Hepatic stellate cell (primary cell): ENCODE results near the gene COL4A4.
A peak's percentile ranks its signal among the peaks of the same experiment; 100 is the strongest.

Experiments
- DNase-seq: peaks from one replicate; pipeline ENCODE4 v3.0.0; 2011; ENCODE audit warnings: low spot score

COL4A4 gene

GRCh38 chr2:227030789-227031188 is 133.2 kb downstream of the COL4A4 start:
- DNase-seq, result no peak

DNA sequence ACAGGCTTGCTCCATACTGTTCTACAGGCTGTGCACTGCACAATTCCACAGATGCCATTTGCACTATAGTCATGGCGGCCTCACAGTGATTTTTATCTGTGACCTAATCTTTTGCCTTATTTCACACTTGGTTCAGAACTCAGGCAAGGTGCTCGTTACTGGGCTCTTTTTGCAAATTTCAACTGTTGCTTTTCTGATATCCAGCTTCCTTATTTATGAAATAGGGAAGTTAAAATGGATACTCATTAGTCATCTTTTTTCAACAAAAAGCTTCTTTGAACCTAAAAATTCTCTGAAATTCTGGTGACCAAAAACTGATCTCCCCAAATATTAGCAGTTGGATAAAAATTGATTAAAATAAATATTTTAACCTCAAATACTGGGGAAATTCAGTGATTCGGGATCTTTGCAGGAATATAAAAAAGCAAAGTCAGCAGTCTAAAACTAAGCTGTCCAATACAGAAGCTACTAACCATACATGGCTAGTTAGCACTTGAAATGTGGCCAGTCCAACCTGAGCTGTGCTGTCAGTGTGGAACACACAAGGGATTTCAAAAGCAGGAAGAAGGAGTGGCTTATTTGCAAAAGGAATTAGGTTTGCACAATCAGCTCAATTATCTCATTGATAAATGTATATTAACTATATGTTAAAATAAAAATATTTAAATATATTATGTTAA is 134.4 kb downstream of the COL4A4 start:
- DNase-seq, result no peak

DNA sequence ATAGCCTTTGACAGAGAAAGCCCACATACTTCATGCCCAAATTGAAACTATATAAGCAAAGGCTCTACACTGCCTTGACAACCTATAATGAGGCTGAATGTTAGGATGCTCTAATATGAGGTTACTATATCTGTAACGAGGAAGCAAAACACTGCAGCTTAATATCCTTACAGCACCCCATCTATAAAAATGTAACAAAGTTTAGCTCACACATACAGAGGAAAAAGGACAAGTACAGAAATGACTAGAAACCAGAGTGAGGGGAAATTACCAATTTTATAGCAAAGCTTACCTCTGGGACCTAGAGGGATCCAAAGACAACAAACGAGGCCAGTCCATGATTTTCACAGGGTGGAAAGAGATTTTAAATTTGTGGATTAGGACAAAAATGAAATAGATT is 138.5 kb downstream of the COL4A4 start:
- DNase-seq, result no peak

GRCh38 chr2:227022608-227023007 is 141.4 kb downstream of the COL4A4 start:
- no peak for DNase-seq

- DNase-seq, result no peak
These were observed 143.6 kb downstream of the COL4A4 start for GRCh38 chr2:227020416-227020815.

- no peak for DNase-seq
These were observed 147.1 kb downstream of the COL4A4 start for GRCh38 chr2:227016894-227017293.

DNA sequence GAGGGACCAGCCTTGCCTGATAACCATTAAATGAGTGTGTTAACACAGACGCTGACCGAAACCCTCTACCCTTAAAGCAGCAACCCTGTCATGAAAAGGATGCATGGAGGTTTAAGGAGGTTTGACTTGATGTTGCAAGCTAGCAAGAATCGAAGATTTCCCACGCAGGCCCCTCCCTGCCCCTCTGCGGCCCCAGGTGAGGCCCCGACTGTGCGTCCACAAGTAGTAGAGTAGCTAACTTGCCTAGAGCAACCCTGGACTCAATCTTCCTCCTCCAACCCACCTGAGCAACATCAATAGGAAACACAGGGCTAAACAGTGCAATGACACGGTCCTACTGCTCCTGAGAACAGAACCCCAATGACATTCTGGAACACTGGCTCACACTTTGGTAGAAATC is 150.1 kb downstream of the COL4A4 start:
- no peak for DNase-seq

GRCh38 chr2:227013330-227013729 is 150.7 kb downstream of the COL4A4 start:
- no peak for DNase-seq

- DNase-seq, result no peak
These were observed 153.6 kb downstream of the COL4A4 start for GRCh38 chr2:227010433-227010832.

DNA sequence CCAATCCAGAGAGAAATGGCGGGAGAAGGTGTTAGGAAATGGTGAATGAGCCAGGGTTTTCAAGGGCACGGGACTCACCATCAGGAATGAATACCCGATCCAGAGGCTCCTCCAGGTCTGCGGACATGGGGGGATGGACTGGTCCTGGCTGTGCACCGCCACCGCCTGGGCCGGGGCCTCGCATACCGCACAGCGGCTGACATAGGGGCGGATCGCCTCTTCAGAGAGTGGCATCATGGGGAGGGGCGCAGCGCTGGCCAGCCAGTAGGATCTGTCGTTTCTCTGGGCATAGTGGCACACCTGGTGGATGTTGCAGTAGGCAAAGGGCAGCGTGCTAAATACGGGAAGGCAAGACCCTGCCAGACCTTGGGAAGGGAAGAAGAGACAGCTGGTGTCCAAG is 156.1 kb downstream of the COL4A4 start:
- DNase-seq, result no peak

GRCh38 chr2:227007148-227007547 is 156.9 kb downstream of the COL4A4 start:
- DNase-seq, result no peak

DNA sequence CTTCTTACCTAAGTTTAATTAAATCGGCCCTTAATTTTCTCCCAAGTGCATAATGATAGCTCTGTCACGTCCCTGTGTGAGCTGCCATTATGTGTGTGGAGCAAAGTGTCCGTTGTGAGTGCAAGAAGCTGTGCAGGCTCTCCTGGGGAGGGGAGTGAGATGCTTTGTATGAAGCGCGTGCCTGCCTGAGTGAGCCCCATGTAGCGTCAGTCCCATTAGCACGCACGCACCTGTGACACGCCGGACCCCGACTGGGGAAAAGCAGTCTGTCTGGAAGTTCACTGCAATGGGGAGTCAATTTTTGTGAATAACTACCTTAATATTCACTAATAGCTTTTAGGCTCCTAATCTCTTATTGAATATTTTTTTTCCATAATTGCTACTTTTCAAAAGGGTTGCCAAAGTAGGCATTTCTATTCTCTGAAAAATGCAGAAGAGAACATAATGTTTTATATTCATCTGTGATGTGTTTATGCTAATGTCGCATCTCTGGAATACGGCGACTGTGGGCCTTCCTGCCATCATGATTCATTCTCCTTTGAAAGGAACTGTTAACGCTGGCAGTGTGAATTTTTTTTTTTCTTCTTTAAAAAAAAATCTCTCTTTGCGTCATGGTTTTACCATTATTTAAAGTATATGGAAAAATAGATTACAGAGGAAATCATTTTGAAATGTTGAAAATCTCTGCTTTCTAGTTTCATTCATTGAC is 157.7 kb downstream of the COL4A4 start:
- DNase-seq, result no peak

DNA sequence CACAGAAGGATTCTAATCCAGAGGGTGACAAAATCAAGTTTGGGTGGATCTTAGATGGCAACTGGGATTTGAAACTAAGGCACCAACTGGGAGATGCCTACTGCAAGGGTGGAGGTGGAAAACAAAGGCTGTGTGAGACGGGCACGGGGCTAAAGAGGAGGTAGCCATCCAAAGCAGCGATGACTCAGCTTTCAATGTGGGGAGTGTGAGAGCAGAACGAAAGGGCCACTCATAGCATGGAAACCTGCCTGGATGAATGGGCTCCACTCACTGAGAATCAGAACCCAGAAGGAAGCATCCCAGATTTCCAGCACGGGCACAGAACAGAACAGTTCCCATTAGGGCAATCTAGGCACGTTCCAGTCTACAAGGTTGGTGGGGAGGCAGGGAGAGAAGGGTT is 159.5 kb downstream of the COL4A4 start:
- DNase-seq, result no peak

- no peak for DNase-seq
These were observed 163.9 kb downstream of the COL4A4 start for GRCh38 chr2:227000123-227000522.

DNA sequence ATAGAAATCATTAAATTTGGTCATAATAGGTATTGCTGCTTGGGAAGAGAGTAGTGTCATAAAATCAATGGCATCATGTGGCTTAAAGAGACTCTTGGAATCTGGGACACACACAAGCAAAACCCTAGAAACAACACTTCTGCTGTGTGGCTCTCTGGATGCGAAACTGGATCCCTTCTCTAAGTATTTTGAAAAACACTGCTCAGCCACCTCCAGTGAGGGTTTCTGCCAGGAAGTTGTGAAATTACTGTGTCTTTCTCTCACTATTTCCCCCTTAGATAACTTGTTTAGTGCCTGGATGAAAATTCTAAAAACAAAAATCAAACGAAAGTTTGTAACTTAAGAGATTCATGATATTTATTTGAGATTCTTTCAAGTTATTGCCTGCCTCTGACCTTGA is 164.3 kb downstream of the COL4A4 start:
- DNase-seq, result no peak

- peak; percentile 70 for DNase-seq
These were observed 168.4 kb downstream of the COL4A4 start for GRCh38 chr2:226995625-226996041.

DNA sequence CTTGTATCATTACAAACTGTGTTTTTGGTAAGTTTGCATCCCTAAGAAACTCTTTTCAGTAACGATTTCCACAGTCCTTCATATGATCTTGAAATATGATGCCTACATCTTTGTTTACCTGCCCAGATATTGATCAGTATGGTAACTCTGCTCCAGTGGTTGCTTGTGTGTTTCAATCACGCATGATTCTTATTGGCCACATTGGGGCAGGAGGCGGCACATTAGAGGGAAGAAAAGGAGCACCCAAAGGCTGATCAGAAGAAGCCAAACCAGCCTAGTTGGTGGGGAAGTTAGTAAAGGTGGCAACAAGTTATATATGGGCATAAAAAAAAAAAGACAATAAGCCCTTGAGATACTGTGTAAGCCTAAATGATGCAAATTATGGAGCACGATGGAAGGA is 169.2 kb downstream of the COL4A4 start:
- no peak for DNase-seq

GRCh38 chr2:226993171-226993570 is 170.8 kb downstream of the COL4A4 start:
- no peak for DNase-seq

- DNase-seq, result no peak
These were observed 172.3 kb downstream of the COL4A4 start for GRCh38 chr2:226991663-226992062.

DNA sequence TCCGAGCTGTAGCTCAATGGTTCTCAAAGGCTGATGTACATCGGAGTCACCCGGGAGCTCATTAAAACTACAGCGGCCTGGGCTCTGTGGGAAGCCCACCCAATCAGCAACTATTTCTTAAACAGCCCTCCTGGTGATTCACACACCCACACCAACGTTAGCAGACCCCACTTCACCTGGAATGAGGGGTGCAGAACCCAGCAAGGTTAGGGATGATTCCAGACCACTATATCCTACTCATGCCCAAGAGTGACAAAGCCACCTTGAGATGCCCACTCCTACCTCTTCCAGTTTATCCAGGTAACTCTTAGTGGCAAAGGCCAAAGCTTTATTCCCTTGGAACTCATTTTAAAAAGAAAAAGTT is 178.4 kb downstream of the COL4A4 start:
- no peak for DNase-seq

DNA sequence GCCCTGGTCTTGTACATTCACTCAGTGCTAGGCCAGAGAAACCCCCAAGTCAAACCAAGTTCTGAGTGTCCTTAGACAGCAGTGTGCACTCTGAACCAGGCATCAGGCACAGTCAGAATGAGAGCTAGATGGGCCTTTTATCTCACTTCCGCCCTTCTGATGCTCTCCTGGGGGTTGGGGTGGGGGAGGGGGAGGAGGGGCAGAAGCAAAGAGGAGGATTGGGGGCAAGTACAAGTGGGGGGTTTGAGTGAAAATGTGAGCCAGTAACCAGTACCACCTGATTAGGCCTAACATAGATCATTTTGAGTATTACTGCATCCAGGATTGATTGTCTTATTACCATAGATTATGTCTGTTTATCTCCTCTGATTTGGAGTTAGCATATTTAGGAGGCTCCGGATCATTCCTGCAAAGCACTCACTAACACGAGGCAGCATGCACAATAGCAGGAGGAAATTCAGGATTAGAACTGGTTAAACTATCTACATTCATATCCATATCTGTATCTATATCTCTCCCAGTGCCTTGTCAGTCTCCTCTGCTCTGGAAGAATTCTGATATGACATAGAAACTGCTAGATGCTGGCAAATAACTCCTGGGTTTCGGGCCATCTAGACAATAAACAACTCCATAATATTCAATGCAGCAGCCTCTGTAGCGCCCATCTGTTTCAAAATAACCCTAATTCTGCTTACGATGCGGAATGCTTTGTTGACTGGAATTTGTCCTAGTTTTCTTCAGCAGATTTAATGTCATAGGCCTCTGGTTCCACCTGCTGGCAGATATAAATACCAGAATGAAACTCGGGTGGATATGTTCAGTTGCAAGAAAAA is 179.0 kb downstream of the COL4A4 start:
- peak; percentile 52 for DNase-seq

DNA sequence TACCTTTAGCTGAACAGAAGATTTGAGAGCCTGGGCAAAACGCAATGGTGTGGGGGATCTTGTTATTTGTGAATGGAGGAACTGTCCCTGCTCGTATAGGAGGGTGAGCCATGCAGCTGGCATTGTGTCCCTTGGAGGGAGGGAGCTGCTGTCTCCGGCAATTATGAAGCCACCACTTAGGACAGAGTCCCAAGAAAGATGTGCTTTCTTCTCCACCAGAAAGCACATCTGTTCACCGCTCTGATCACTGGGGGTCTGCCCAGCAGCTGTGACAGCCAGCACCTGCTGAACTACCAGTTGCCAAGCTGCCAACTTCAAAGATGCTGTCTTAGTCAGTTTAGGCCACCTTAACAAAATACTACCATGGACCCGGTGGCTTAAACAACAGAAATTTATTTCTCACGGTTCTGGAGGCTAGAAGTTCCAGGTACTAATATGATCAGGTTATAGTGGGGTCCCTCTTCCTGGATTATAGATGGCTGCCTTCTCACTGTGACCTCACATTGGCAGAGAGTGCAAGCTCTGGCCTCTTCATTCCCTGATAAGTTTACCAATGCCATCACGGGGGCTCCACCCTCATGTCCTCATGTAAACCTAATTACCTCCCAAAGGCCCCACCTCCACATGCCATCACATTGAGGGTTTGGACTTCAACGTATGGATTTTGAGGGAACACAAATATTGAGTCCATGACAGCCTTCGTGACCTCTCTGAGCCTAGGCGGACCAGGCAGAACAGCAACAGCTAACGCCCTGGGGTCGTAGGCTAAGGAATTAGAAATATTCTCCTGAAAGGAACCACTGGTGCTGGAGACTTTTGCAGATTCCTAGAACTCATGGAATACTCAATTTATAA is 179.9 kb downstream of the COL4A4 start:
- DNase-seq, result no peak
